ENCODE data around the gene PLA2G10. TPM values are rescaled to one million over a fixed set of nuclear protein-coding genes. Genes with fewer than 3 reads are reported as not detected.
A peak's percentile ranks its signal among the peaks of the same experiment; 100 is the strongest.
"Not testable (repeated sequence)": the region's sequence is repeated elsewhere in the genome, so short reads cannot be mapped to it uniquely, and the experiment has no call there.

PLA2G10 gene, protein sequence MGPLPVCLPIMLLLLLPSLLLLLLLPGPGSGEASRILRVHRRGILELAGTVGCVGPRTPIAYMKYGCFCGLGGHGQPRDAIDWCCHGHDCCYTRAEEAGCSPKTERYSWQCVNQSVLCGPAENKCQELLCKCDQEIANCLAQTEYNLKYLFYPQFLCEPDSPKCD
- total RNA-seq (not detected), polyA plus RNA-seq (not detected)
- long read RNA-seq, donor 1, partial matches to known transcripts = 0 of 1 reads
- long read RNA-seq, donor 1, other reads (novel, unspliced or antisense) = 1 of 1 reads
- long read RNA-seq, donor 2 = 0 reads

DNA sequence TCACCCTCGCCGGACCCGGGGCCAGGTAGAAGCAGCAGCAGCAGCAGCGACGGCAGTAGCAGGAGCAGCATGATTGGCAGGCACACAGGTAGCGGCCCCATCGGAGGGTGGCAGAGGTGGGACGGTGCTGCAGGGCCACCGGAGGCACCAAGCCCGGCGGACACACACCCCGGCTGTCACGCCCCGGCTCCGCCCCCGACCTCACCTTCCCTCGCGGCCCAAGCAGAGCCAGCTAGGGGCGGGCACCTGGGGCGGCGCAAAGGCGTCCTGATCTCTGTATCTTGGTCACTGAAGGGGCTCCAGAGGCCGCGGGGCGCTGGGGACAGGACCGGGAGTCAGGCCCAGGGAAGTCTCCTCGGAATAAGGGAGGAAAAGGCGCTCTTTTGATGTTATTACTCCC lies at the start of gene PLA2G10:
Gene PLA2G10, minus strand, starts transcription at position 180 of the 400 bp plus-strand sequence. Its CDS starts 79 bp downstream, at position 101.
- intact Hi-C loops (cut with DNase I); H3K9me3 ChIP-seq; H3K27me3 ChIP-seq (ENCODE audit: insufficient read depth in 3 of 3, low read length in 2 of 3); H3K4me1 ChIP-seq; H3K36me3 ChIP-seq (ENCODE audit: insufficient read depth in 1 of 2, low read depth in 1 of 2); H3K4me3 ChIP-seq; ATAC-seq; DNase-seq; H3K27ac ChIP-seq: not testable (repeated sequence)
- WGBS, 3 donors = no CpG with 5 or more reads among the region's 28 CpGs

DNA sequence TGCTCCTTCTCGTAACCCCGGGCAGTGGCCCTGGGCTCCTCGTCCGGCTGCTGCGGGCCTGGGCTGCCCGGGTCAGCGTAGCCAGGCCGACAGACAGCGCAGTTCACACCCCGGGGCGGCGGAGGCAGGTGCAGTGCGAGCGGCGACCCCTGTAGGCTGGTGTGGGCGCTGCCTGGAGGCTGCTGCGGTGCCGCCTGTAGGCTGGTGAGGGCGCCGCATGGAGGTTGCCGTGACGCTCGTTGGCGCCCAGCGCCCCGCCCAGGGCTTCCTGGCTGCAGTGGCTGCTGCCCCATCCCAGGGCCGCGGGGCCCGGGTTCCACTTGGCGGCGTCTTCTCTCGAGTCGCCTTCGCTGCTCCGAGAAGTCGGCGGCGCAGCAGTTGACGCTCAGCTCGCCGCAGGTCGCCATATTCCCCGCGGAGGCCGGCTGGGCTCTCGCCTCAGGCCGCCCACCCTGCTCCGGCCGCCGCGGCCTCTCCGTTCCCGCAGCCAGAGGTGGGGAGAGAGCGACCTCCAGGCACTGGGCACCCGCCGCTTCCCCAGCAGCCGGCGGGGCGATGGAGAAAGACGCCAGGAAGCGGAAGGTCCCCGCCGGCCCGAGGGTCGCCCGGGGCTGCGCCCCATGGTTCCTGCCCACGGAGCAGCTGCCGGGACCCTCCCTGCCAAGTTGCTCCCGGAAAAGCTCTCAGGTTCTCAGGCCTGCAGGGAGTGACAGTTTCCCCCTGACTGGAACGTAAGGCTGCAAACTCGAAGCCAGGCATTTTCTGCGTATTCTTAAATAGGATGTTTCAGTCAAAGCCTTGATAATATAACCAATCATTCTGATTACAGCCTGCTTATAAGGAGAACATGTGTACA lies 48.4 kb upstream of the PLA2G10 start, which contains the start of gene NPIPA2:
Gene NPIPA2, plus strand, starts transcription at position 261 of the 856 bp plus-strand sequence. CDS start 5,533 bp downstream, outside the sequence.
- H3K4me3 ChIP-seq; DNase-seq; H3K27ac ChIP-seq; H3K4me1 ChIP-seq; intact Hi-C loops (cut with DNase I); H3K9me3 ChIP-seq; H3K36me3 ChIP-seq (ENCODE audit: insufficient read depth in 1 of 2, low read depth in 1 of 2); H3K27me3 ChIP-seq (ENCODE audit: insufficient read depth in 3 of 3, low read length in 2 of 3): not testable (repeated sequence)
- peak; percentile 97 to 100 (median 100) for ATAC-seq
- WGBS, 3 donors = no CpG with 5 or more reads among the region's 73 CpGs

DNA sequence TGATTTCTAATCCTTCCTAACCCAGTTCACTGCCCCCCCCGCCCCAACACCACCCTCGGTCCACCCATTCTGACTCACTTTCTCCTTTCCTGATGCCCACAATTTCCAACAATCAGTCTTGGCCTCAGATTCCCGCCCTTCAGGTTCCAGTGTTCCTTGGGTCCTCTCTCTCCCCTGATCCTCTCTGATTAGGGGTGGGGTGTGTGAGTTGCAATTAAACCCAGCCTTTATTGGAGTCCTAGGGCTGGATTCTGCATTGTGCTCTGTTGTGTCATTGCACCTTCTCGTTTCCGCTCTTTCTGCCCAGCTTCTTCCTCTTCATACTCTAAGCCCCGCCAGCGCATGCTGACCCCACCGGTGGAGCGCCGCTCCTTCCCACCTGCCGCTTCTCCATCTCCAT lies 47.7 kb upstream of the PLA2G10 start:
- H3K4me3 ChIP-seq; H3K36me3 ChIP-seq (ENCODE audit: insufficient read depth in 1 of 2, low read depth in 1 of 2); intact Hi-C loops (cut with DNase I); DNase-seq; H3K27ac ChIP-seq; ATAC-seq; H3K9me3 ChIP-seq; H3K27me3 ChIP-seq (ENCODE audit: insufficient read depth in 3 of 3, low read length in 2 of 3); H3K4me1 ChIP-seq: not testable (repeated sequence)
- no CpG with 5 or more reads among the region's 11 CpGs for WGBS, 3 donors

DNA sequence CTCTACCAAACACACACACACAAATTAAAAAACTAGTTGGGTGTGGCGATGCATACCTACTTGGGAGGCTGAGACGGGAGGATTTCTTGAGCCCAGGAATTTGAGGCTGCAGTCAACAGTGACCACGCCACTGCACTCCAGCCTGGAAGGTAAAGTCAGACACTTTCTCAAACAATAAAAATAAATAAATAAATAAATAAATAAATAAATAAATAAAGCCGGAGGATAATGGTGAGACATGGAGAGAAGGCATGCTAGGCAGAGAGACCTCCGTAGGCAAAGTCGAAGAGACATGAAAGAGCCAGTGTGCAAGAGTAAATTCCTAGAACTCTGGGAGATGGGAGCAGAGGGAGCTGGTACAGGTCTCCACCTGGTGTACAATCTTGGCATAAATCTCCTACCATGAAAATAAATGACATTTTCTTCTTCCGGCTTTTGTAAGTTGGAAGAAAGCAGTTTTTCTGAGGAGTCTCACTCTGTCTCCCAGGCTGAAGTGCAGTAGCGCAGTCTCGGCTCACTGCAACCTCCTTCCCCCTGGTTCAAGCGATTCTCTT lies 46.8 kb upstream of the PLA2G10 start:
- H3K4me1 ChIP-seq; H3K4me3 ChIP-seq; H3K36me3 ChIP-seq (ENCODE audit: insufficient read depth in 1 of 2, low read depth in 1 of 2); ATAC-seq; intact Hi-C loops (cut with DNase I); DNase-seq; H3K27me3 ChIP-seq (ENCODE audit: insufficient read depth in 3 of 3, low read length in 2 of 3); H3K27ac ChIP-seq; H3K9me3 ChIP-seq: not testable (repeated sequence)
- WGBS, 3 donors = 41 to 57% methylated on average over 1 to 2 of the region's 10 CpGs; no CpG with 5 or more reads in 1 of the 3 donors

DNA sequence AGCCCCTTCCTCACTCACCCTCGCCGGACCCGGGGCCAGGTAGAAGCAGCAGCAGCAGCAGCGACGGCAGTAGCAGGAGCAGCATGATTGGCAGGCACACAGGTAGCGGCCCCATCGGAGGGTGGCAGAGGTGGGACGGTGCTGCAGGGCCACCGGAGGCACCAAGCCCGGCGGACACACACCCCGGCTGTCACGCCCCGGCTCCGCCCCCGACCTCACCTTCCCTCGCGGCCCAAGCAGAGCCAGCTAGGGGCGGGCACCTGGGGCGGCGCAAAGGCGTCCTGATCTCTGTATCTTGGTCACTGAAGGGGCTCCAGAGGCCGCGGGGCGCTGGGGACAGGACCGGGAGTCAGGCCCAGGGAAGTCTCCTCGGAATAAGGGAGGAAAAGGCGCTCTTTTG lies 39.1 kb upstream of the PLA2G10 start:
- intact Hi-C loops (cut with DNase I); H3K36me3 ChIP-seq (ENCODE audit: insufficient read depth in 1 of 2, low read depth in 1 of 2); H3K4me1 ChIP-seq; H3K27ac ChIP-seq; ATAC-seq; H3K4me3 ChIP-seq; DNase-seq; H3K9me3 ChIP-seq; H3K27me3 ChIP-seq (ENCODE audit: insufficient read depth in 3 of 3, low read length in 2 of 3): not testable (repeated sequence)
- no CpG with 5 or more reads among the region's 28 CpGs for WGBS, 3 donors

DNA sequence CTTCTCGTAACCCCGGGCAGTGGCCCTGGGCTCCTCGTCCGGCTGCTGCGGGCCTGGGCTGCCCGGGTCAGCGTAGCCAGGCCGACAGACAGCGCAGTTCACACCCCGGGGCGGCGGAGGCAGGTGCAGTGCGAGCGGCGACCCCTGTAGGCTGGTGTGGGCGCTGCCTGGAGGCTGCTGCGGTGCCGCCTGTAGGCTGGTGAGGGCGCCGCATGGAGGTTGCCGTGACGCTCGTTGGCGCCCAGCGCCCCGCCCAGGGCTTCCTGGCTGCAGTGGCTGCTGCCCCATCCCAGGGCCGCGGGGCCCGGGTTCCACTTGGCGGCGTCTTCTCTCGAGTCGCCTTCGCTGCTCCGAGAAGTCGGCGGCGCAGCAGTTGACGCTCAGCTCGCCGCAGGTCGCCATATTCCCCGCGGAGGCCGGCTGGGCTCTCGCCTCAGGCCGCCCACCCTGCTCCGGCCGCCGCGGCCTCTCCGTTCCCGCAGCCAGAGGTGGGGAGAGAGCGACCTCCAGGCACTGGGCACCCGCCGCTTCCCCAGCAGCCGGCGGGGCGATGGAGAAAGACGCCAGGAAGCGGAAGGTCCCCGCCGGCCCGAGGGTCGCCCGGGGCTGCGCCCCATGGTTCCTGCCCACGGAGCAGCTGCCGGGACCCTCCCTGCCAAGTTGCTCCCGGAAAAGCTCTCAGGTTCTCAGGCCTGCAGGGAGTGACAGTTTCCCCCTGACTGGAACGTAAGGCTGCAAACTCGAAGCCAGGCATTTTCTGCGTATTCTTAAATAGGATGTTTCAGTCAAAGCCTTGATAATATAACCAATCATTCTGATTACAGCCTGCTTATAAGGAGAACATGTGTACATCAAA lies 9.3 kb upstream of the PLA2G10 start, which contains the start of gene NPIPA3:
Gene NPIPA3, plus strand, starts transcription at position 256 of the 856 bp plus-strand sequence. CDS start 5,533 bp downstream, outside the sequence.
- H3K4me1 ChIP-seq; H3K27me3 ChIP-seq (ENCODE audit: insufficient read depth in 3 of 3, low read length in 2 of 3); H3K36me3 ChIP-seq (ENCODE audit: insufficient read depth in 1 of 2, low read depth in 1 of 2); intact Hi-C loops (cut with DNase I); DNase-seq; H3K27ac ChIP-seq; H3K9me3 ChIP-seq; H3K4me3 ChIP-seq: not testable (repeated sequence)
- peak; percentile 99 to 100 (median 99) for ATAC-seq
- no CpG with 5 or more reads among the region's 73 CpGs for WGBS, 3 donors

DNA sequence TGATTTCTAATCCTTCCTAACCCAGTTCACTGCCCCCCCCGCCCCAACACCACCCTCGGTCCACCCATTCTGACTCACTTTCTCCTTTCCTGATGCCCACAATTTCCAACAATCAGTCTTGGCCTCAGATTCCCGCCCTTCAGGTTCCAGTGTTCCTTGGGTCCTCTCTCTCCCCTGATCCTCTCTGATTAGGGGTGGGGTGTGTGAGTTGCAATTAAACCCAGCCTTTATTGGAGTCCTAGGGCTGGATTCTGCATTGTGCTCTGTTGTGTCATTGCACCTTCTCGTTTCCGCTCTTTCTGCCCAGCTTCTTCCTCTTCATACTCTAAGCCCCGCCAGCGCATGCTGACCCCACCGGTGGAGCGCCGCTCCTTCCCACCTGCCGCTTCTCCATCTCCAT lies 8.6 kb upstream of the PLA2G10 start:
- H3K36me3 ChIP-seq (ENCODE audit: insufficient read depth in 1 of 2, low read depth in 1 of 2); H3K27ac ChIP-seq; H3K9me3 ChIP-seq; H3K4me3 ChIP-seq; intact Hi-C loops (cut with DNase I); H3K27me3 ChIP-seq (ENCODE audit: insufficient read depth in 3 of 3, low read length in 2 of 3); DNase-seq; H3K4me1 ChIP-seq: not testable (repeated sequence)
- ATAC-seq = peak in 1 of 4 donors; percentile 17
- whole genome bisulfite sequencing, 3 donors = no CpG with 5 or more reads among the region's 11 CpGs

DNA sequence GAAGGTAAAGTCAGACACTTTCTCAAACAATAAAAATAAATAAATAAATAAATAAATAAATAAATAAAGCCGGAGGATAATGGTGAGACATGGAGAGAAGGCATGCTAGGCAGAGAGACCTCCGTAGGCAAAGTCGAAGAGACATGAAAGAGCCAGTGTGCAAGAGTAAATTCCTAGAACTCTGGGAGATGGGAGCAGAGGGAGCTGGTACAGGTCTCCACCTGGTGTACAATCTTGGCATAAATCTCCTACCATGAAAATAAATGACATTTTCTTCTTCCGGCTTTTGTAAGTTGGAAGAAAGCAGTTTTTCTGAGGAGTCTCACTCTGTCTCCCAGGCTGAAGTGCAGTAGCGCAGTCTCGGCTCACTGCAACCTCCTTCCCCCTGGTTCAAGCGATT lies 7.8 kb upstream of the PLA2G10 start:
- H3K9me3 ChIP-seq; H3K36me3 ChIP-seq (ENCODE audit: insufficient read depth in 1 of 2, low read depth in 1 of 2); H3K4me3 ChIP-seq; H3K27me3 ChIP-seq (ENCODE audit: insufficient read depth in 3 of 3, low read length in 2 of 3); H3K27ac ChIP-seq; DNase-seq; H3K4me1 ChIP-seq; intact Hi-C loops (cut with DNase I); ATAC-seq: not testable (repeated sequence)
- 46 to 57% (median 56%) methylated on average over 1 of the region's 7 CpGs for WGBS, 3 donors

DNA sequence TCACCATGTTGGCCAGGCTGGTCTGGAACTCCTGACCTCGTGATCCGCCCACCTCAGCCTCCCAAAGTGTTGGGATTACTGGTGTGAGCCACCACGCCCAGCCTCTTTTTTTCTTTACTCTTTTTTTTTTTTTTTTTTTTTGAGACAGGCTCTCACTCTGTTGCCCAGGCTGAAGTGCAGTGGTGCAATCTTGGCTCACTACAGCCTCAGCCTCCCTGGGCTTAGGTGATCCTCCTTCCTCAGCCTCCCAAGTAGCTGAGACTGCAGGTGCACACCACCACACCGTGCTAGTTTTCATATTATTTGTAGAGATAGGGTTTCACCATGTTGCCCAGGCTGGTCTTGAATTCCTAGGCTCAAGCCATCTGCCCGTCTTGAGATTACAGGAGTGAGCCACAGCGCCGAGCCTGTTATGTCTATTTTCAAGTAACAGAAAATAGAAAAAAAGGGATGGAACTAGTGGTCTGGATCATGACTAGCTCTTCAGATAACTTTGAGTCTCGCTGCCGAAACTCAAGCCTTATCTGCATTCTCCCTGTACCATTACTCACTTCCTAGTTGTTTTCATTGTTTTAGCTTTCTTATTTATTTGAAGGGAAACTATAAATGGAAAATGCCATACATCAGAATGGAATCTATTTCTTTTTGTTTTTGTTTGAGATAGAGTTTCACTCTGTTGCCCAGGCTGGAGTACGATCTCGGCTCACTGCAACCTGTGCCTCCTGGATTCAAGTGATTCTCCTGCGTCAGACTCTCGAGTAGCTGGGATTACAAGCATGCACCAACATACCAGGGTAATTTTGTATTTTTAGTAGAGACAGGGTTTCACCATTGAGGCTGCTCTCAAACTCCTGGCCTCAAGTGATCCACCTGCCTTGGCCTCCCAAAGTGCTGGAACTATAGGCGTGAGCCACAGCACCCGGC lies 8.0 kb downstream of the PLA2G10 start:
- not testable (repeated sequence) for ATAC-seq

More for the DNA sequence above, 8.0 kb downstream of the PLA2G10 start:
- DNase-seq; H3K4me1 ChIP-seq; H3K4me3 ChIP-seq; H3K27me3 ChIP-seq (ENCODE audit: insufficient read depth in 3 of 3, low read length in 2 of 3); intact Hi-C loops (cut with DNase I); H3K36me3 ChIP-seq (ENCODE audit: insufficient read depth in 1 of 2, low read depth in 1 of 2); H3K27ac ChIP-seq; H3K9me3 ChIP-seq: not testable (repeated sequence)
- WGBS, 3 donors = 64 to 71% (median 70%) methylated on average over 15 of the region's 15 CpGs

Data from psoas muscle (tissue), 8 donors.